HEK293 (cell line): Measurements from ENCODE around the gene AQR.

Experiments used
- CTCF ChIP-seq: fragments of 450-650 bp; formaldehyde crosslinking; IDR thresholded peaks from 2 replicates; pipeline ENCODE4 v1.5.1; 2016; ENCODE audit warnings: missing biosample characterization, missing genetic modification characterization
- KLF16 ChIP-seq: fragments of 450-650 bp; formaldehyde crosslinking; IDR thresholded peaks from 2 replicates; pipeline ENCODE4 v1.5.1; 2017; ENCODE audit warnings: missing biosample characterization, missing genetic modification characterization
- PATZ1 ChIP-seq: fragments of 450-650 bp; formaldehyde crosslinking; IDR thresholded peaks from 2 replicates; pipeline ENCODE4 v1.5.1; 2016; ENCODE audit warnings: missing biosample characterization, missing genetic modification characterization
- SP2 ChIP-seq: fragments of 450-650 bp; formaldehyde crosslinking; IDR thresholded peaks from 2 replicates; pipeline ENCODE4 v1.5.1; 2016; ENCODE audit warnings: missing biosample characterization, missing genetic modification characterization
- ZEB2 ChIP-seq: fragments of 450-650 bp; formaldehyde crosslinking; IDR thresholded peaks from 2 replicates; pipeline ENCODE4 v1.5.1; 2016; ENCODE audit warnings: missing biosample characterization, missing genetic modification characterization
- ZNF169 ChIP-seq: fragments of 450-650 bp; formaldehyde crosslinking; IDR thresholded peaks from 2 replicates; pipeline ENCODE4 v1.5.1; 2016; ENCODE audit warnings: missing biosample characterization, missing genetic modification characterization
- ZNF184 ChIP-seq: fragments of 450-650 bp; IDR thresholded peaks from 2 replicates; pipeline ENCODE4 v1.5.1; 2018; ENCODE audit warnings: missing biosample characterization, mild to moderate bottlenecking, missing genetic modification characterization
- ZNF24 ChIP-seq: fragments of 450-650 bp; formaldehyde crosslinking; IDR thresholded peaks from 2 replicates; pipeline ENCODE4 v1.5.1; 2016; ENCODE audit warnings: missing biosample characterization, missing genetic modification characterization
- ZNF335 ChIP-seq: fragments of 450-650 bp; formaldehyde crosslinking; conservative IDR thresholded peaks from 2 replicates; pipeline ENCODE4 v1.5.1; 2016; ENCODE audit warnings: missing biosample characterization, missing genetic modification characterization
- ZNF350 ChIP-seq: fragments of 450-650 bp; formaldehyde crosslinking; IDR thresholded peaks from 2 replicates; pipeline ENCODE4 v1.5.0; 2017; ENCODE audit warnings: missing biosample characterization, mild to moderate bottlenecking, missing genetic modification characterization
- ZNF830 ChIP-seq: fragments of 450-650 bp; IDR thresholded peaks from 2 replicates; pipeline ENCODE4 v1.5.0; 2018; ENCODE audit warnings: missing biosample characterization, missing genetic modification characterization, low read depth, mild to moderate bottlenecking, moderate library complexity
- ZSCAN18 ChIP-seq: fragments of 450-650 bp; formaldehyde crosslinking; IDR thresholded peaks from 2 replicates; pipeline ENCODE4 v1.5.1; 2016; ENCODE audit warnings: missing biosample characterization, missing genetic modification characterization

- no peak for TF ChIP-seq ZNF184
- TF ChIP-seq ZNF830 (tag by site-specific recombination): no peak
- no peak for TF ChIP-seq ZNF350 (tag by site-specific recombination)
- TF ChIP-seq PATZ1 (tag by site-specific recombination): no peak
- TF ChIP-seq CTCF (tag by site-specific recombination): no peak
- no peak for TF ChIP-seq ZSCAN18
- TF ChIP-seq ZNF169 (tag by site-specific recombination): no peak
- no peak for TF ChIP-seq ZNF335 (tag by site-specific recombination)
- no peak for TF ChIP-seq ZEB2 (tag by site-specific recombination)
- TF ChIP-seq SP2 (tag by site-specific recombination): no peak
- TF ChIP-seq ZNF24 (tag by site-specific recombination): no peak
- TF ChIP-seq KLF16: no peak
Observed at GRCh38 chr15:34904527-34904926, 65.0 kb downstream of the AQR start.
